HepG2 (cell line): ENCODE measurements around the gene AGAP1. TPM values are rescaled to one million over a fixed set of nuclear protein-coding genes. Genes with fewer than 3 reads are reported as not detected.

ENCODE experiments used
- ATAC-seq: fragments of 200-7000 bp; cut with Tn5 transposase; 3 replicates; pipeline ENCODE4 v1.9.1; 2020; ENCODE audit warnings: mild to moderate bottlenecking, moderate library complexity
- BruUV-seq: library from RNA; stranded (reverse); fragments of 400-500 nt; replicated peaks from 2 replicates; lab custom pipeline; 2021; lab: Mats Ljungman, UMichigan
- CTCF ChIA-PET: fragments of 300-600 bp; formaldehyde crosslinking; extraction: SDS; loops from one replicate; lab custom pipeline; 2021; ENCODE audit warnings: low total read pairs, inconsistent platforms, low intra/inter-chr PET ratio; lab: Yijun Ruan, JAX
- POLR2A ChIA-PET: fragments of 350-600 bp; sonication (Branson Sonifier 250); formaldehyde crosslinking; loops from one replicate; lab custom pipeline; 2020; ENCODE audit warnings: antibody characterized with exemption, inconsistent platforms; lab: Yijun Ruan, JAX
- DNase-seq: peaks from one replicate; pipeline ENCODE4 v3.0.0-alpha.2; 2015; ENCODE audit warnings: low spot score
- FAIRE-seq: peaks from 3 replicates; lab custom pipeline; 2011; peaks lifted over from hg19 to GRCh38; lab: Jason Lieb, UNC
- H2AFZ ChIP-seq: one replicate; pipeline ENCODE4 v1.6.1; 2011; ENCODE audit warnings: low read length, inconsistent platforms
- H3K27ac ChIP-seq: fragments of 300-600 bp; 3 replicates; pipeline ENCODE4 v1.8.0; 2011; ENCODE audit warnings: mixed run types, mild to moderate bottlenecking, mixed read lengths, low read length, inconsistent platforms; ENCODE audit not compliant: insufficient read depth; ENCODE audit errors: extremely low read length
- H3K27me3 ChIP-seq, 2 experiments: fragments of 200-600 bp in 1 of 2; 2 replicates in 1 of 2; 3 replicates in 1 of 2; pipeline versions ENCODE4 v1.6.0 to v1.8.0; 2011; ENCODE audit warnings: low read length in 2 of 2, mild to moderate bottlenecking in 2 of 2, moderate library complexity in 2 of 2, inconsistent platforms in 1 of 2; ENCODE audit not compliant: insufficient read depth in 2 of 2, control insufficient read depth in 1 of 2
- H3K36me3 ChIP-seq, 2 experiments: fragments of 200-600 bp in 1 of 2; replicated peaks in 1 of 2; 2 replicates in 1 of 2; 3 replicates in 1 of 2; pipeline versions ENCODE4 v1.5.1 to v1.8.0; 2011; ENCODE audit warnings: low read length in 2 of 2, inconsistent platforms in 1 of 2; ENCODE audit not compliant: insufficient read depth in 2 of 2, control insufficient read depth in 1 of 2
- H3K4me1 ChIP-seq: 2 replicates; pipeline ENCODE4 v1.5.1; 2012; ENCODE audit warnings: low read length, inconsistent platforms; ENCODE audit not compliant: insufficient read depth
- H3K4me2 ChIP-seq: 2 replicates; pipeline ENCODE4 v1.6.0; 2011; ENCODE audit warnings: low read depth, low read length, inconsistent platforms
- H3K4me3 ChIP-seq, 3 experiments: fragments of 200-600 bp in 1 of 3; sonication (generic), shearing (Covaris generic) in 1 of 3; replicated peaks in 1 of 3; 2 replicates each; pipeline ENCODE4 v1.5.1; 2011 to 2016; ENCODE audit warnings: low read length in 3 of 3, inconsistent platforms in 2 of 3, low read depth in 2 of 3, mild to moderate bottlenecking in 2 of 3, control low read depth in 1 of 3, mixed read lengths in 1 of 3; ENCODE audit not compliant: insufficient read depth in 1 of 3
- H3K79me2 ChIP-seq: one replicate; pipeline ENCODE4 v1.6.1; 2011; ENCODE audit warnings: low read length, inconsistent platforms; ENCODE audit not compliant: insufficient read depth
- H3K9ac ChIP-seq: 2 replicates; pipeline ENCODE4 v1.6.0; 2011; ENCODE audit warnings: mild to moderate bottlenecking, low read depth, low read length, inconsistent platforms; ENCODE audit not compliant: insufficient read depth
- H3K9me3 ChIP-seq: 2 replicates; pipeline ENCODE4 v1.5.1; 2012; ENCODE audit warnings: mild to moderate bottlenecking, low read length
- H4K20me1 ChIP-seq: 2 replicates; pipeline ENCODE4 v1.6.0; 2011; ENCODE audit warnings: inconsistent platforms, mild to moderate bottlenecking, low read length, moderate library complexity; ENCODE audit not compliant: insufficient read depth
- JDP2 ChIP-seq: sonication (generic); formaldehyde crosslinking; IDR thresholded peaks from 2 replicates; pipeline ENCODE4 v1.8.1; 2022; ENCODE audit warnings: missing genetic modification reagents, borderline replicate concordance
- KAT7 ChIP-seq: IDR thresholded peaks from 2 replicates; pipeline ENCODE4 v1.6.1; 2018; ENCODE audit warnings: borderline replicate concordance, missing compliant biosample characterization
- PHF21A ChIP-seq: sonication (generic); formaldehyde crosslinking; IDR thresholded peaks from 2 replicates; pipeline ENCODE4 v1.5.0; 2020; ENCODE audit warnings: mild to moderate bottlenecking, missing genetic modification reagents
- POLR2G ChIP-seq: fragments of 200-400 bp; formaldehyde crosslinking; IDR thresholded peaks from 2 replicates; pipeline ENCODE4 v1.6.1; 2018; ENCODE audit warnings: mild to moderate bottlenecking, low read depth, low read length, moderate library complexity
- SALL2 ChIP-seq: sonication (generic); formaldehyde crosslinking; IDR thresholded peaks from 2 replicates; pipeline ENCODE4 v1.8.1; 2023; ENCODE audit warnings: mild to moderate bottlenecking, missing genetic modification reagents, inconsistent platforms
- SSRP1 ChIP-seq: IDR thresholded peaks from 2 replicates; pipeline ENCODE4 v1.6.1; 2016; ENCODE audit warnings: control low read depth
- THAP8 ChIP-seq: sonication (generic); formaldehyde crosslinking; IDR thresholded peaks from 2 replicates; pipeline ENCODE4 v1.5.1; 2020; ENCODE audit warnings: missing genetic modification reagents, mild to moderate bottlenecking, borderline replicate concordance
- ZNF331 ChIP-seq: sonication (generic); formaldehyde crosslinking; IDR thresholded peaks from 2 replicates; pipeline ENCODE4 v1.4.0; 2020; ENCODE audit warnings: missing genetic modification reagents
- ZNF687 ChIP-seq: sonication (generic); formaldehyde crosslinking; IDR thresholded peaks from 2 replicates; pipeline ENCODE4 v1.5.1; 2020; ENCODE audit warnings: mild to moderate bottlenecking, missing genetic modification reagents, moderate library complexity
- ZNF761 ChIP-seq: sonication (generic); formaldehyde crosslinking; conservative IDR thresholded peaks from 2 replicates; pipeline ENCODE4 v1.4.0; 2020; ENCODE audit warnings: mild to moderate bottlenecking, missing genetic modification reagents
- WGBS: methylation state at CpG from one replicate; pipeline ENCODE4 v1.1.6; 2017; ENCODE audit warnings: low lambda C conversion rate; 5-methylcytosine and 5-hydroxymethylcytosine counted together
- in situ Hi-C: cut with HindIII; loops from 2 replicates; pipeline ENCODE4 v1.10.0; 2017; ENCODE audit warnings: low pct_unique_long_range_greater_than_20kb; ENCODE audit not compliant: extremely low pct_ligation_motif_present
- intact Hi-C: fragments of 100-400 bp; cut with micrococcal nuclease; formaldehyde crosslinking; loops from one replicate; pipeline ENCODE4 v1.10.0; 2022; ENCODE audit not compliant: unreplicated experiment
- polyA plus RNA-seq, 8 experiments: library from polyadenylated mRNA; depleted of rRNA in 3 of 8; stranded (reverse) in 7 of 8; unstranded in 1 of 8; fragments of >200 nt; fragmentation: Illumina TruSeq in 4 of 8; extraction: Trizol in 4 of 8; gene quantifications; 2 replicates each; pipeline versions ENCODE4 v1.2.1 to v1.2.3, GENCODE V29; 2011 to 2016; ENCODE audit warnings: low read depth in 4 of 8, missing spikeins in 1 of 8, mixed read lengths in 1 of 8; ENCODE audit not compliant: insufficient read depth in 1 of 8
- total RNA-seq, 5 experiments: library from RNA; depleted of rRNA; stranded (reverse); fragments of >200 nt; fragmentation: Illumina TruSeq; extraction: Trizol; gene quantifications; 2 replicates each; pipeline ENCODE4 v1.2.3, GENCODE V29; 2016; ENCODE audit warnings: low read depth in 1 of 5
- TF ChIP-seq, protein P1 (sequence below): sonication (generic); formaldehyde crosslinking; IDR thresholded peaks from 2 replicates; pipeline ENCODE4 v1.4.0; 2020; ENCODE audit warnings: missing genetic modification reagents
- TF ChIP-seq, protein P2 (sequence below): sonication (generic); formaldehyde crosslinking; IDR thresholded peaks from 2 replicates; pipeline ENCODE4 v1.5.0; 2020; ENCODE audit warnings: mild to moderate bottlenecking, missing genetic modification reagents

Gene AGAP1
- total and polyA plus RNA-seq, 2 of the 13 experiments (the other 11 are each of a cell fraction or from before 2014, with no cell fraction given), result 21.2 to 32.7 TPM

GRCh38 chr2:235843591-235844395 is 349.9 kb downstream of the AGAP1 start (continued):
- TF ChIP-seq POLR2G (no peak), PHF21A (CRISPR knock-in tag) (no peak)

DNA sequence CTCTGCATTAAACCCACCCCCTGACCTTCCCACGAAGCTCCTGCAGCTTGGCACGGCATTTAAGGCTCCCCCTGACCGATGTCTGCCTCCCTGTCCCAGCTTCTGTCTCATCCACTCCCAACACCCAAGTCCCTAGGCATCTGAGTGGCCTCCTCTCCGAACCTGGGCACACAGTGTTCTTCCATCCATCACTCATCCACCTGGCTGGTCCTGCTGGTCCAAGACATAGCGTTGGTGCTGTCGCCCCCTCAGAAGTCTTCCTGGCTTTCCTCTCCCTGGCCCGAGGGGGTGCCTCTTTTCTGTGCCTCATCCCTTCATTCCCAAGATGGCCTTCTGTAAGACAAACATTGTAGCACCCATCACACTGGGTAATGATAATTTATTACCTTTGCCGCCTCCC is 350.7 kb downstream of the AGAP1 start:
- H3K36me3 ChIP-seq, result peaks cover 0 to 2% of the 10 kb centered on the region in 2 experiments; a peak in 2 of 5 replicates
- 96% methylated on average over 8 of the region's 8 CpGs for WGBS
- CTCF ChIA-PET, result no interaction called here
- H3K4me2 ChIP-seq, result no peak overlapping the region
- intact Hi-C loops, result no loop called here
- no peaks in the 10 kb centered on the region for H3K27me3 ChIP-seq
- H3K4me3 ChIP-seq, result no peak overlapping the region
- H3K9ac ChIP-seq, result no peak overlapping the region
- no peak overlapping the region for H2AFZ ChIP-seq
- DNase-seq (no peak), FAIRE-seq (no peak), ATAC-seq (no peak)
- H4K20me1 ChIP-seq, result no peaks in the 10 kb centered on the region; the same call in 1 of the 2 replicates
- no peak overlapping the region for H3K27ac ChIP-seq
- POLR2A ChIA-PET, result no interaction called here
- no peaks in the 10 kb centered on the region for H3K4me1 ChIP-seq
- H3K79me2 ChIP-seq, result no peaks in the 10 kb centered on the region
- BruUV-seq, result no TSS peak
- in situ Hi-C loops, result no loop called here
- H3K9me3 ChIP-seq, result no peaks in the 10 kb centered on the region
- TF ChIP-seq JDP2 (CRISPR knock-in tag), result no peak
- TF ChIP-seq ZNF331 (CRISPR knock-in tag), result no peak
- TF ChIP-seq ZNF761 (CRISPR knock-in tag), result no peak
- TF ChIP-seq KAT7 (CRISPR knock-in tag), result no peak
- no peak for TF ChIP-seq ZNF687 (CRISPR knock-in tag)
- TF ChIP-seq SALL2 (CRISPR knock-in tag), result no peak
- TF ChIP-seq, protein P1, sequence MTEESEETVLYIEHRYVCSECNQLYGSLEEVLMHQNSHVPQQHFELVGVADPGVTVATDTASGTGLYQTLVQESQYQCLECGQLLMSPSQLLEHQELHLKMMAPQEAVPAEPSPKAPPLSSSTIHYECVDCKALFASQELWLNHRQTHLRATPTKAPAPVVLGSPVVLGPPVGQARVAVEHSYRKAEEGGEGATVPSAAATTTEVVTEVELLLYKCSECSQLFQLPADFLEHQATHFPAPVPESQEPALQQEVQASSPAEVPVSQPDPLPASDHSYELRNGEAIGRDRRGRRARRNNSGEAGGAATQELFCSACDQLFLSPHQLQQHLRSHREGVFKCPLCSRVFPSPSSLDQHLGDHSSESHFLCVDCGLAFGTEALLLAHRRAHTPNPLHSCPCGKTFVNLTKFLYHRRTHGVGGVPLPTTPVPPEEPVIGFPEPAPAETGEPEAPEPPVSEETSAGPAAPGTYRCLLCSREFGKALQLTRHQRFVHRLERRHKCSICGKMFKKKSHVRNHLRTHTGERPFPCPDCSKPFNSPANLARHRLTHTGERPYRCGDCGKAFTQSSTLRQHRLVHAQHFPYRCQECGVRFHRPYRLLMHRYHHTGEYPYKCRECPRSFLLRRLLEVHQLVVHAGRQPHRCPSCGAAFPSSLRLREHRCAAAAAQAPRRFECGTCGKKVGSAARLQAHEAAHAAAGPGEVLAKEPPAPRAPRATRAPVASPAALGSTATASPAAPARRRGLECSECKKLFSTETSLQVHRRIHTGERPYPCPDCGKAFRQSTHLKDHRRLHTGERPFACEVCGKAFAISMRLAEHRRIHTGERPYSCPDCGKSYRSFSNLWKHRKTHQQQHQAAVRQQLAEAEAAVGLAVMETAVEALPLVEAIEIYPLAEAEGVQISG, result no peak
- TF ChIP-seq, protein P2, sequence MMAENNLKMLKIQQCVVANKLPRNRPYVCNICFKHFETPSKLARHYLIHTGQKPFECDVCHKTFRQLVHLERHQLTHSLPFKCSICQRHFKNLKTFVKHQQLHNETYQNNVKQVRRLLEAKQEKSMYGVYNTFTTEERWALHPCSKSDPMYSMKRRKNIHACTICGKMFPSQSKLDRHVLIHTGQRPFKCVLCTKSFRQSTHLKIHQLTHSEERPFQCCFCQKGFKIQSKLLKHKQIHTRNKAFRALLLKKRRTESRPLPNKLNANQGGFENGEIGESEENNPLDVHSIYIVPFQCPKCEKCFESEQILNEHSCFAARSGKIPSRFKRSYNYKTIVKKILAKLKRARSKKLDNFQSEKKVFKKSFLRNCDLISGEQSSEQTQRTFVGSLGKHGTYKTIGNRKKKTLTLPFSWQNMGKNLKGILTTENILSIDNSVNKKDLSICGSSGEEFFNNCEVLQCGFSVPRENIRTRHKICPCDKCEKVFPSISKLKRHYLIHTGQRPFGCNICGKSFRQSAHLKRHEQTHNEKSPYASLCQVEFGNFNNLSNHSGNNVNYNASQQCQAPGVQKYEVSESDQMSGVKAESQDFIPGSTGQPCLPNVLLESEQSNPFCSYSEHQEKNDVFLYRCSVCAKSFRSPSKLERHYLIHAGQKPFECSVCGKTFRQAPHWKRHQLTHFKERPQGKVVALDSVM (CRISPR knock-in tag), result no peak
- TF ChIP-seq THAP8, result no peak
- no peak for TF ChIP-seq SSRP1 (CRISPR knock-in tag)
